Activated CD4-positive, alpha-beta memory T cell treated with anti-CD3 and anti-CD28 coated beads for 36 hours (primary cell): ENCODE results near the gene ARHGAP8. TPM values are rescaled to one million over a fixed set of nuclear protein-coding genes. Genes with fewer than 3 reads are reported as not detected.
"Not testable (repeated sequence)": the region's sequence is repeated elsewhere in the genome, so short reads cannot be mapped to it uniquely, and the experiment has no call there.

Source experiments
- CTCF ChIA-PET: fragments of 350-600 bp; sonication (Branson Sonifier 250); formaldehyde crosslinking; loops from one replicate; lab custom pipeline; 2021; ENCODE audit warnings: antibody characterized with exemption, inconsistent platforms; lab: Charles Lee
- POLR2A ChIA-PET: fragments of 350-600 bp; sonication (Branson Sonifier 250); formaldehyde crosslinking; loops from one replicate; lab custom pipeline; 2021; ENCODE audit warnings: antibody characterized with exemption; lab: Charles Lee
- DNase-seq: peaks from one replicate; pipeline ENCODE4 v3.0.0-alpha.2; 2020
- H3K27ac Mint-ChIP-seq: one replicate; pipeline ENCODE4 v1.8.0; 2021; ENCODE audit warnings: mixed read lengths
- H3K27me3 Mint-ChIP-seq: one replicate; pipeline ENCODE4 v1.8.0; 2021; ENCODE audit warnings: mixed read lengths
- H3K36me3 Mint-ChIP-seq: one replicate; pipeline ENCODE4 v1.8.0; 2021; ENCODE audit warnings: mixed read lengths
- H3K4me1 Mint-ChIP-seq: one replicate; pipeline ENCODE4 v1.8.0; 2021; ENCODE audit warnings: low read depth, mixed read lengths
- H3K4me3 Mint-ChIP-seq: one replicate; pipeline ENCODE4 v1.8.0; 2021; ENCODE audit warnings: mild to moderate bottlenecking, mixed read lengths
- H3K9me3 Mint-ChIP-seq: one replicate; pipeline ENCODE4 v1.8.0; 2021; ENCODE audit warnings: mixed read lengths
- intact Hi-C: fragments of 100-400 bp; cut with micrococcal nuclease; formaldehyde crosslinking; loops from one replicate; pipeline ENCODE4 v1.15.1; 2023
- total RNA-seq, 2 experiments: library from RNA; stranded (reverse); gene quantifications; one replicate each; pipeline ENCODE4 v1.2.3, GENCODE V29; 2021

Gene ARHGAP8
- total RNA-seq, 2 experiments from 2014 or later: 0.73 to 0.88 TPM

DNA sequence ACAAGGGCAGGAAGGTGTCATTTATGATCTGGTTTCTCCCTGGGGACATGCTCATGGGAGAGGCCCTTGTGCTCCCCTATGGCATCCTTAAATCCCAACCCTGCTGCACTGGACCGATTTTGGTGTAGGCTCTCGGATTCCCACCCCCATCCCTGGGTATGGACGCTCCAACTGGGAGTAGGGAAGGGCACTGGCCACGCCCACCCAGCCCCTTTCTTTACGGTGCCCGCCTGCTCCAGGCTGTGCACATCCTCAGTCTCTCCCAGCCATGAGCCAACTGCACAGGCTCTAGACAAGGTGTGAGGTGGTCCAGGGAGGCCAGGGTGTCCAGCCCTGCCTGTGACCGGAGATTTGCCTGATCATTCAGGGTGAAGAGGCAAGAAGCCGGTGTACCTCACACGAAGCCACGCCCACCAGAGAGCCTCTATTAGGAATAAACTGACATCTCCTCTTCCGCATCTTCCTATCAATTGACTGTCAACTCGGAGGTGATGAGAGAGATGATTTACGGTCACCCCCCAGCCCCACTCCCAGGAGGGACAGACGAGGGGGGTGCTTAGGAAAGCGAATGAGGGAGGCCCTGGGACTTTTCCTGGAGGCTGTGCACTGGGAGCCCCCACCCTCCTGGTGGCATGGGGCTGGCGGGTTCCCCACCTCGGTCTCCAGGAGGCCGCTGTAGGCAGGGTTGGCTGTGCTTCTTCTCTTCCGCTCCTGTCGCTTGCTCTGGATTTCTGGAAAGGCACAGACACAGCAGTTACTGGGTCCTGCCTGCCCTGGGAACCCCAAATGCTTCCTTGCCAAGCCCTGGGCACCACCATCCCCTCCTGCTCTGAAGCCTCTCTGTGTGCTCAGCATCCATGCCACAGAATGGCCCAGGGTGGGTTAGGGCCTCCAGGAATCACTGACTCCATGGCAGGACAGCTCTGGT lies 140.7 kb downstream of the ARHGAP8 start:
- POLR2A ChIA-PET: no interaction called here
- DNase-seq: no peak
- H3K4me3 Mint-ChIP-seq: no peak overlapping the region
- H3K27me3 Mint-ChIP-seq: peaks cover 2% of the 10 kb centered on the region
- intact Hi-C loops: no loop called here
- no peak overlapping the region for H3K27ac Mint-ChIP-seq
- CTCF ChIA-PET: no interaction called here
- H3K4me1 Mint-ChIP-seq: no peaks in the 10 kb centered on the region
- H3K36me3 Mint-ChIP-seq: no peaks in the 10 kb centered on the region
- H3K9me3 Mint-ChIP-seq: no peaks in the 10 kb centered on the region

DNA sequence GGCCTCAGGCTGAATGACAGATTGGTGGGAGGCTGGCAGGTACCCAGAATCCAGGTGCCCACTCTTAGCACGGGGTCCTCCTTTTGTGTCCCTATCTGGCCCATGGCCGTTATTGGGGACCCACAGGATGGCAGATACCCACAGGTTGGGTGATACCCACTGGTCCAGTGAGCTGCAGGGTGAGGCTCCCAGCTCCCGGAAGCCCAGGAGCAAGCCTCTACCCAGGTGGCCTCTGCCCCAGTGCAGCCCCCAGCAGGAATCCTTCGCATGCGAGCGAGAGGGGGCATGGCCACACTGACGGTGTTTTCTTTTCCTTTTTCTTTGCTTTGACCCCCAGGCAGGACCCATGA lies 141.3 kb downstream of the ARHGAP8 start:
- intact Hi-C loops: no loop called here
- no peaks in the 10 kb centered on the region for H3K36me3 Mint-ChIP-seq
- no peak overlapping the region for H3K4me3 Mint-ChIP-seq
- no peaks in the 10 kb centered on the region for H3K9me3 Mint-ChIP-seq
- ChIA-PET POLR2A (no interaction called here), CTCF (no interaction called here)
- peaks cover 2% of the 10 kb centered on the region for H3K27me3 Mint-ChIP-seq
- no peak for DNase-seq
- H3K27ac Mint-ChIP-seq: no peak overlapping the region
- H3K4me1 Mint-ChIP-seq: no peaks in the 10 kb centered on the region

DNA sequence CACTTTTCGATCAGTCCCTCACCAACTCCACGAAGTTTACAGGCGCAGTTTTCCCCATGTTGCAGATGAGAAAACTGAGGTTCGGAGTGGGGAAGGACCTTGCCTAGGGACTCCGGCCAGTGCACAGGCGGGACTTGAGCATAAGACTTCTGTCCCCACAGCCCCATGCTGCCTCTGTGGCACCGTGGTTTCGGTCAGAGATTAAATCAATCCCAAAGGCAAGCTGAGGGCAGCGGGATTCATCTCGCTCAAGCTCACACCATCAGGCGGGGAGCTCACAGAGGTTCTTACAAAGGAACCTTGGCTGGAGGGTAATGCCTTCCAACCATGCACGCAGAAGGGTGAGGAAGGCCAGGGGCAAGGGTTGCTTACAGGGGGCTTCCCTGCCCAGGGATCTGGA lies 141.9 kb downstream of the ARHGAP8 start:
- Mint-ChIP-seq H3K9me3 (no peaks in the 10 kb centered on the region), H3K4me3 (no peak overlapping the region), H3K27me3 (peaks cover 2% of the 10 kb centered on the region), H3K36me3 (no peaks in the 10 kb centered on the region), H3K27ac (no peak overlapping the region), H3K4me1 (no peaks in the 10 kb centered on the region)
- intact Hi-C loops: no loop called here
- DNase-seq: no peak
- CTCF ChIA-PET: interaction anchor here (0.6 kb wide), 1 partner anchor 28 kb away, joined by 5 read pairs; no protein-coding TSS in a partner anchor
- POLR2A ChIA-PET: no interaction called here

DNA sequence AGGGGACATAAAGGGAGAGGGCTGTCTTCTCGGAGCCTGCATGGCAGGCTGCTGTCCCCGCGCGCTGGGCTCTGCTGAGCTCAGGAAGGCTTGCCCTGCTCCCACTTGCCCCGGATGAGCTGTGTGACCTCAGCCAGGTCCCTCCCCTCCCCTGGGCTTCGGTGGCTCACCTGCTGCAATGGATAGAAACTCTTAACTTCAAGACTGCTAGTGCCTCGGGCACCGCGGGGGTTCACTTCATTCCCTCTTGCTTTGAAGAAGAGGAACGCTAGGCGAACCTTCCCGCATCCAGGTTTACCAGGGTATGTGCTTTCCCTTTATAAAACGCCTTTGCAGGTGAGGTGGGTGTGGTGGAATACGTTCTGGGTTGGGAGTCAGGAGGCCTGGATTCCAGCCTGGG lies 142.4 kb downstream of the ARHGAP8 start:
- CTCF ChIA-PET: no interaction called here
- intact Hi-C loops: no loop called here
- DNase-seq: no peak
- H3K36me3 Mint-ChIP-seq: no peaks in the 10 kb centered on the region
- H3K4me3 Mint-ChIP-seq: no peak overlapping the region
- no peaks in the 10 kb centered on the region for H3K9me3 Mint-ChIP-seq
- H3K27me3 Mint-ChIP-seq: peaks cover 2% of the 10 kb centered on the region
- POLR2A ChIA-PET: no interaction called here
- H3K27ac Mint-ChIP-seq: no peak overlapping the region
- H3K4me1 Mint-ChIP-seq: no peaks in the 10 kb centered on the region

DNA sequence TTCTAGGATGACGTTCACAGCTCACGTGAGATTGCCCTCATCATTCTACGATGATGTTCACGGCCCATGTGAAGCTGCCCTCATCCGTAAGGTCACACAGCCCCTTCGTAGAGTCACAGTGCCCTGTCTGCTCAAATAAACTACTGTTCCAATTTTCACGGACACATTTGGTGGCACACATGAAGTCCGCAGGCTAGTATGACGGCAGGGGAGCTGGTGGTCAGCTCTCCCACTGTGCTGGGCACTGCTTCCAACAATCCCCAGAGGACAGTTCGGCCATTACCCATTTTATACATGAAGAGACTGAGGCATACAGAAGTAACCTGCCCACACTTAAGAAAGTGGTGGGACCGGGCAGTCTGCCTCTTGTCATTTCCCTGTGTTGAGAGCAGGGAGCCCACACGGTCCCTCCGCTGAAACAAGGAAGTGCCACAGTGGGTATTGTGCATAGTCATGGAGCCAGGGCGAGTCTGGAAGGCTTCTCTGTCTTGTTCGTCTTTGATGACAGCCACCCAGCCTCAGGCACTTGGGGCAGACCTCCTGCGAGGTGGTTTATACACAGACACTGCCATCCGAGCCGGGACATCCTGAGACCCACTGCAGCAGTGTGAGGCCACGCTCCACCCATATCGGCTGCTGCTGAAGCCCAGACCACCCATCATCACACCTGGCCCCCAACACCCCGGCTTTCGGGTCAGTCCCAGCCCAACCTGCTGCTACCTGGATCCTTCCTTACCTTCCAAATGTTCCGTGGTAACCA lies 143.1 kb downstream of the ARHGAP8 start:
- ChIA-PET POLR2A (no interaction called here), CTCF (no interaction called here)
- Mint-ChIP-seq H3K27ac (no peak overlapping the region), H3K9me3 (peaks cover 2% of the 10 kb centered on the region), H3K4me3 (no peak overlapping the region), H3K4me1 (no peaks in the 10 kb centered on the region), H3K27me3 (peaks cover 2% of the 10 kb centered on the region), H3K36me3 (no peaks in the 10 kb centered on the region)
- DNase-seq: no peak
- intact Hi-C loops: no loop called here

DNA sequence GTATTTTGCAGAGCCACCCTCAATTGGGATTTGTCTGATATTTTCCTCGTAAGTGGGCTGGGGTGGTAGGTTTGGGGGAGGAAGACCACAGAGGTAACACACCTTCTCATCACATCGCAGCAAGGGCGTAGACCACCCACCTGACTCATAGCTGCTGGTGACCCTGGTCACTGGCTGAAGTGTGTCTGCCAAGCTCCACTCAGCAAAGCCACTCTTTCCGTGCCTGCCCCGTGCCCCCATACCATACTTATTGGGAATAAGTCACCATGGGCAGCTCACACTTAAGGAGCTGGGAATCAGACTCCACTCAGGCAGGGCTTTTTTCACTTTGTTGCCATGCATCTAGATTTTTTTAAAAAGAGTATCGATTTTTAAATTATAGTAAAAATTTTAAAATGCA lies 145.9 kb downstream of the ARHGAP8 start:
- DNase-seq: no peak
- H3K27me3 Mint-ChIP-seq: peaks cover 11% of the 10 kb centered on the region
- H3K9me3 Mint-ChIP-seq: peaks cover 18% of the 10 kb centered on the region
- H3K4me3 Mint-ChIP-seq: no peak overlapping the region
- intact Hi-C loops: no loop called here
- H3K36me3 Mint-ChIP-seq: no peaks in the 10 kb centered on the region
- H3K4me1 Mint-ChIP-seq: no peaks in the 10 kb centered on the region
- ChIA-PET CTCF (no interaction called here), POLR2A (no interaction called here)
- H3K27ac Mint-ChIP-seq: no peak overlapping the region

DNA sequence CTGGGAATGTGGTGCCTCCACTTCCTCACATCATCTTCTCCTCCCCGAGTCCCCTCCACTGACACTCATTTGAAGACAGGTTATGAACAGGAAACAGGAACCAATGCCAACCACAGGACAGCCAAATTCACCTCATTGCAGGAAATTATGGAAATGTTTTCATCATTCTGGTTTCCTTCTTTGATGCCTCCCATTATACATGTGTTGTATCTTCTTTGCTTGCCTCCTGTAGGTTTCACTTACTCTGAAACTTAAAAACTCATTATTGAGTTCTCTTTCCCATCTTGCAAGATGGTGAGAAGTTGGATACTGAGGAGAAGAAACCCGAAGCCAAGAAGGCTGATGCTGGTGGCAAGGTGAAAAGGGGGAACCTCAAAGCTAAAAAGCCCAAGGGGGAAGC lies 148.9 kb downstream of the ARHGAP8 start:
- no peak overlapping the region for H3K27ac Mint-ChIP-seq
- POLR2A ChIA-PET: no interaction called here
- H3K36me3 Mint-ChIP-seq: no peaks in the 10 kb centered on the region
- no peak for DNase-seq
- no peaks in the 10 kb centered on the region for H3K4me1 Mint-ChIP-seq
- intact Hi-C loops: no loop called here
- H3K4me3 Mint-ChIP-seq: no peak overlapping the region
- H3K27me3 Mint-ChIP-seq: peaks cover 25% of the 10 kb centered on the region
- H3K9me3 Mint-ChIP-seq: peaks cover 18% of the 10 kb centered on the region
- CTCF ChIA-PET: interaction anchor here (0.7 kb wide), 1 partner anchor 22 kb away, joined by 4 read pairs; no protein-coding TSS in a partner anchor

DNA sequence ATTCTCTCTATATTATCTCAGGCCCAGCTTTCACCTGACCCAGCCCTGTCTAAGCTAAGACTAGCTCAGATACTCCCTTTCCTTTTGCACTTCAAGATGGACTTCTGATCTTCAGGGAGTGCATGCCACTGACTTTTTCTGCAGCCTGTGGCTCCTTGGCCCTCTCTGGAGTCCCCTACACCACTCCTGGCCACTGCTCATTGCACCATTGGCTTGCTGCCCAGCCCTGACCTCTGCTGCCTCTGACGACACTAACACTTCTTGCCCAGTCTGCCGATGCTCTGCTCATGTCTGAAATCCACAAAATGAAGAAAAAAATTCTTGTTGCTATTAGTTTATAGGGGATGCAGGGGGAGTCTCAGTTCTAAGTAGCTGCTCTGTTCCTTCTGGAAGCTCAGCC lies 150.8 kb downstream of the ARHGAP8 start:
- H3K4me3 Mint-ChIP-seq, intact Hi-C loops, CTCF ChIA-PET, DNase-seq, POLR2A ChIA-PET, H3K27ac Mint-ChIP-seq, H3K36me3 Mint-ChIP-seq, H3K4me1 Mint-ChIP-seq: not testable (repeated sequence)
- Mint-ChIP-seq H3K27me3 (peaks cover 29% of the 10 kb centered on the region), H3K9me3 (peaks cover 18% of the 10 kb centered on the region)

DNA sequence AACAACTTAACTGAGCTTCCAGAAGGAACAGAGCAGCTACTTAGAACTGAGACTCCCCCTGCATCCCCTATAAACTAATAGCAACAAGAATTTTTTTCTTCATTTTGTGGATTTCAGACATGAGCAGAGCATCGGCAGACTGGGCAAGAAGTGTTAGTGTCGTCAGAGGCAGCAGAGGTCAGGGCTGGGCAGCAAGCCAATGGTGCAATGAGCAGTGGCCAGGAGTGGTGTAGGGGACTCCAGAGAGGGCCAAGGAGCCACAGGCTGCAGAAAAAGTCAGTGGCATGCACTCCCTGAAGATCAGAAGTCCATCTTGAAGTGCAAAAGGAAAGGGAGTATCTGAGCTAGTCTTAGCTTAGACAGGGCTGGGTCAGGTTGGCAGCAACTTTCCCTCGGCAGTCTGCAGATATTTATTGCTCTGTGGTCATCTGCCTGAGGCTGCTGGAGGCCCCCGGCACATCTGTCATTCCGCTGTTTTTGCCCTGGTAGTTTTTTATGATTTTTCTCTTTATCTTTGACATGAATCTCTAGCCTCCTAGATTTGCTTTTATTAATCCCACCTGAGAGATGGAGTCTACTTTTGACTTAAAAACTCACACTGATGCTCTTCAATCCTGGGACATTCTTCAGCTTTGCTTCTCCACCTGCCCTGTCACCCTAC lies 152.2 kb downstream of the ARHGAP8 start:
- DNase-seq, POLR2A ChIA-PET, H3K4me3 Mint-ChIP-seq, H3K27ac Mint-ChIP-seq, CTCF ChIA-PET, H3K4me1 Mint-ChIP-seq, intact Hi-C loops, H3K36me3 Mint-ChIP-seq: not testable (repeated sequence)
- Mint-ChIP-seq H3K27me3 (peaks cover 29% of the 10 kb centered on the region), H3K9me3 (peaks cover 18% of the 10 kb centered on the region)

DNA sequence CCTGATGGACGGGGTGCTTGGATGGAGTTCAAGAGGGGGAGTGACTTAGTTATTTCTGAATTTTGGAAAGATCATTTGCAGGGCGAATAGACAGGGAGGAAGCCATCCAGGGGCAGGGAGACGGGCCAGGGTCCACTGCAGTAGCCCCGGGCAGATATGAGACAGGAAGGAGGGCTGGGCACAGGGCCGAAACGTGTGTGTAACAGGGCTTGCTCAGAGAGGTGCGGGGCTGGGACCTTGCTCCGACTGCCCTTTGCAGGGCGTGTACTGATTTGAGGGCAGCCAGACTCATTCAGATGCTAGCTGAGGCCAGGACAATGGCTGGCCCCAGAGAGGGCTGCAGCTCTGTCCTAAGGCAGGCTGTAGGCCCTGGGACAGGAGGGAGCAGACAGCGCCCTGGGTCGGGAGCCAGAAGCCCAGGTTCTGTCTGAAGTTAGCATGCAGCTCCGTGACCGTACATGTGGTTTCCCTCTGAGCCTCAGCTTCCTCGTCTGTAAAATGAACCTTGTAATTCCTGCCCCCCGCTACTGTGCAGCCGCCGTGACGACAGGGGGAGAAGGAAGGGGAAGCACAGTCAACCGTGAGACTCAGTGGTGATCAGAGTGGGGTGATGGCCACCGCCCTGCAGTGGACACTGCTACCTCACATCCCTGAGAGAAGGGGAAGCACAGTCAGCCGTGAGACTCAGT lies 154.0 kb downstream of the ARHGAP8 start:
- no peak overlapping the region for H3K4me3 Mint-ChIP-seq
- H3K27me3 Mint-ChIP-seq: peaks cover 30% of the 10 kb centered on the region
- no peak overlapping the region for H3K27ac Mint-ChIP-seq
- POLR2A ChIA-PET: no interaction called here
- no peak for DNase-seq
- H3K36me3 Mint-ChIP-seq: no peaks in the 10 kb centered on the region
- intact Hi-C loops: no loop called here
- CTCF ChIA-PET: no interaction called here
- peaks cover 15% of the 10 kb centered on the region for H3K9me3 Mint-ChIP-seq
- H3K4me1 Mint-ChIP-seq: no peaks in the 10 kb centered on the region

DNA sequence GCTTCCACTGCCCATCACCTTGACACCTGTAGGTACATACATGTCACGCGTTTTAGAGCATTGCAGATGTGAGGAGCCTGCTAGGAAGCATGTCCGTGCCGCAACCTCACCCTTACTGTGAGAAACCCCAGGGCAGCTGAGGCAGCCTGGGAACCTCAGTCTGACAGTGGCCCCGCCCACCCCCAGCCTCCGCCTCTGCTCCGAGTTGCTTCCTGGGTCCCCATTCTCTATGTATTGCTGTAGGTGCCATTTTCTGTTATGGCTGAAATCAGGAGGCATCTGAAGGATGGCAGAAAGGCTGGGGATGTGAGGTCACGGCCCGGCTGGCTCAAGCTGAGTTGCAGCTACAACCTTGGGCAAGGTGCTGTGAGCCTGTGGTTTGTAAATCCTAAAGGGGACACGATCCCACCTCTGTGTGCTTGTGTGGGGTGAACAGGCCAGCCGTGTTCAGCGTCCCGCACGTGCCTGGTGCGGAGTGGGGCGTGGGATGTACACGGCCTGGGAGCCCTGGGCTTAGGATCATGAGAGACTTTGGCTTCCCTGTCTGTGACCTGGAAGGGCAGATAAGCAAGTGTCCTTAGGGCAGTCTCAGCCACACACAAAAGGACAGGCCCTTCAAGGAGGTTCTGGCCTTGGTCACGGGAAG lies 154.7 kb downstream of the ARHGAP8 start:
- POLR2A ChIA-PET: no interaction called here
- Mint-ChIP-seq H3K9me3 (peaks cover 9% of the 10 kb centered on the region), H3K36me3 (no peaks in the 10 kb centered on the region), H3K4me3 (no peak overlapping the region), H3K27me3 (peaks cover 30% of the 10 kb centered on the region), H3K4me1 (no peaks in the 10 kb centered on the region), H3K27ac (no peak overlapping the region)
- CTCF ChIA-PET: no interaction called here
- DNase-seq: no peak
- intact Hi-C loops: no loop called here
